ENCODE results near the gene KATNAL1. TPM values are rescaled to one million over a fixed set of nuclear protein-coding genes. Genes with fewer than 3 reads are reported as not detected.

KATNAL1 gene
- total RNA-seq, 2 donors from 2014 or later = 22.2 to 37.9 TPM

DNA sequence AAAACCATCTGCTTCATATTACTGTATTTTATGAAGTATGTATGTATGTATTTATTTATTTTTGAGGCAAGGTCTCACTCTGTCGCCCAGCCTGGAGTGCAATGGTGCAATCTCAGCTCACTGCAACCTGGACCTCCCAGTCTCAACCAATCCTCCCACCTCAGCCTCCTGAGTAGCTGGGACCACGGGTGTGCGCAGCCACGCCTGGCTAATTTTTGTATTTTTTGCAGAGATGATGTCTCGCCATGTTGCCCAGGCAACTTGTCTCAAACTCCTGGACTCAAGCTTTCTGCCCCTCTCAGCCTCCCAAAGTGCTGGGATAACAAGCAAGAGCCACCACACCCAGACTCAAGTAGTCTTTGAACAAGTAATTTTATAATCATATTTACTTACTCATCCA lies 5.5 kb downstream of the KATNAL1 start:
- no peak for DNase-seq (ENCODE audit: low spot score)
- H3K4me3 ChIP-seq = no peak overlapping the region
- TF ChIP-seq, protein P1, sequence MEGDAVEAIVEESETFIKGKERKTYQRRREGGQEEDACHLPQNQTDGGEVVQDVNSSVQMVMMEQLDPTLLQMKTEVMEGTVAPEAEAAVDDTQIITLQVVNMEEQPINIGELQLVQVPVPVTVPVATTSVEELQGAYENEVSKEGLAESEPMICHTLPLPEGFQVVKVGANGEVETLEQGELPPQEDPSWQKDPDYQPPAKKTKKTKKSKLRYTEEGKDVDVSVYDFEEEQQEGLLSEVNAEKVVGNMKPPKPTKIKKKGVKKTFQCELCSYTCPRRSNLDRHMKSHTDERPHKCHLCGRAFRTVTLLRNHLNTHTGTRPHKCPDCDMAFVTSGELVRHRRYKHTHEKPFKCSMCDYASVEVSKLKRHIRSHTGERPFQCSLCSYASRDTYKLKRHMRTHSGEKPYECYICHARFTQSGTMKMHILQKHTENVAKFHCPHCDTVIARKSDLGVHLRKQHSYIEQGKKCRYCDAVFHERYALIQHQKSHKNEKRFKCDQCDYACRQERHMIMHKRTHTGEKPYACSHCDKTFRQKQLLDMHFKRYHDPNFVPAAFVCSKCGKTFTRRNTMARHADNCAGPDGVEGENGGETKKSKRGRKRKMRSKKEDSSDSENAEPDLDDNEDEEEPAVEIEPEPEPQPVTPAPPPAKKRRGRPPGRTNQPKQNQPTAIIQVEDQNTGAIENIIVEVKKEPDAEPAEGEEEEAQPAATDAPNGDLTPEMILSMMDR (IDR thresholded peaks at IDR 0.05) = no peak
- H3K36me3 ChIP-seq = no peaks in the 10 kb centered on the region
- H3K9me3 ChIP-seq = no peaks in the 10 kb centered on the region
- H3K4me1 ChIP-seq = peaks cover 0 to 48% of the 10 kb centered on the region in 2 donors
- no peaks in the 10 kb centered on the region for H3K27me3 ChIP-seq
- no peak overlapping the region for H3K27ac ChIP-seq

DNA sequence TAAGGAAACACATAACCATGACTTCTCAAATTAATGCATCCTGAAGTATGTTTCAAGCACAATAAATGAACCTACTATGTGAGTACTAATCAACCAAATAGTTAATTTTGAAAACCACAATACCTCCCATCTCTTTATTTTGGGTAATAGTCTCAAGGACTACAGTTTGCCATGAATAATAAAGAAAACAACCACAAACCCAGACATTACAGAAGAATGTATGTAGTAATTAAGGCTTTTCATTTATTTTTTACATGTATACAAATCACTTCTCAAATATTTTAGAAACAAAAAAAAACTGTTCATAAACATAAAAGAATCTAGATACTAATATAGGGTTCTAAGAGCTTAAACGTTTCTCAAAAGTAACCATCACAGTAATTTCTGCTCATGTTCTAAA lies 6.8 kb downstream of the KATNAL1 start:
- Histone ChIP-seq H3K9me3 (no peaks in the 10 kb centered on the region), H3K4me3 (no peak overlapping the region), H3K4me1 (peaks cover 0 to 38% of the 10 kb centered on the region in 2 donors), H3K27ac (no peak overlapping the region), H3K27me3 (no peaks in the 10 kb centered on the region), H3K36me3 (no peaks in the 10 kb centered on the region)
- DNase-seq (ENCODE audit: low spot score) = no peak
- TF ChIP-seq, protein P1 (IDR thresholded peaks at IDR 0.05) = no peak

DNA sequence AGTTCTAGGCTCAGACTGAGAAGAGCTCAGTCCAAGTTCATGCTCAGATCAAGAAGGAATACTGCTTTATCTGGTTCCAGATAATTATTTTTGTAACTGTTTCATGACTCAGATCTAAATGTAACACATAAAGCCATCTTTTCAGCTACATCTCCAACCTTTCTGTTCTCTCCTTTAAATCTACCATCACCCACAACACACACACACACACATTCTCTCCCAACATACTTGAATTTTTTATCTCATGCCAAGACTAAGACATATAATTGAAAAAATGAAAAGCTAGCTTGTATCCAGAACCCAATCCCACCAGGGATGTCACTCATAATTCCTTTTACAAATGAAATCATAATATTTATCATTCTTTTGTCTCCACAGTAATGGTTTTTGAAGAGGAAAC lies 7.6 kb downstream of the KATNAL1 start:
- TF ChIP-seq, protein P1 (IDR thresholded peaks at IDR 0.05) = no peak
- Histone ChIP-seq H3K4me3 (no peak overlapping the region), H3K9me3 (no peaks in the 10 kb centered on the region), H3K27me3 (no peaks in the 10 kb centered on the region), H3K27ac (no peak overlapping the region), H3K36me3 (no peaks in the 10 kb centered on the region), H3K4me1 (peaks cover 0 to 30% of the 10 kb centered on the region in 2 donors)
- DNase-seq (ENCODE audit: low spot score) = no peak

DNA sequence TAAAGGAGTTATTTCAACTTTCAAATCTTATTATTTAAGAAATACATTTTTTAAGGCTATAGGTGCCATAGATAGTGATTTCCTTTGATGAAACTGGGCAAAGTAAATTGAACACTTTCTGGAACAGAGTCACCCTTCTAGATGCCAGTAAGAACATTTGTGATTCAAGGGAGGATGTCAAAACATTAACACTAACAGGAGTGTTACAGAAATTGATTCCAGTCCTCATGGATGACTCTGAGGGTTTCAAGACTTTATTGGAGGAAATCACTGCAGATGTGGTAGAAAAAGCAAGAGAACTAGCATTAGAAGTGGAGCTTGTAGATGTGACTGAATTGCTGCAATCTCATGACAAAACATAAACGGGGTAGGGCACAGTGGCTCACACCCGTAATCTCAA lies 12.2 kb downstream of the KATNAL1 start:
- no peak for DNase-seq (ENCODE audit: low spot score)
- H3K4me3 ChIP-seq = no peak overlapping the region
- H3K27me3 ChIP-seq = no peaks in the 10 kb centered on the region
- TF ChIP-seq, protein P1 (IDR thresholded peaks at IDR 0.05) = no peak
- no peak overlapping the region for H3K27ac ChIP-seq
- no peaks in the 10 kb centered on the region for H3K9me3 ChIP-seq
- H3K4me1 ChIP-seq = peaks cover 0 to 7% of the 10 kb centered on the region in 2 donors
- H3K36me3 ChIP-seq = no peaks in the 10 kb centered on the region

DNA sequence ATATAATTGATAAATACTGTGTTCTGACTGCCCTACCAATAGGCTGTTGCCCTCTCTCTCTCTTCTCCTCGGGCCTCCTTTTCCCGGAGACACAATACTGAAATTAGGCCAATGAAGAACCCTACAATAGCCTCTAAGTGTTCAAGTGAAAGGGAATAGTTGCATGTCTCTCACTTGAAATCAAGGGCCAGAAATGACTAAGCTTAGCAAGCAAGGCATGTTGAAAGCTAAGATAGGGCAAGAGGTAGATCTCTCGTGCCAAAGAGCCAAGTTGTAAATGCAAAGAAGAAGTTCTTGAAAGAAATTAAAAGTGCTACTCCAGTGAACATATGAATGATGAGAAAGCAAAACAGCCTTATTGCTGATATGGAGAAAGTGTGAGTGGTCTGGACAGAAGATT lies 13.3 kb downstream of the KATNAL1 start:
- DNase-seq (ENCODE audit: low spot score) = no peak
- H3K27ac ChIP-seq = no peak overlapping the region
- TF ChIP-seq, protein P1 (IDR thresholded peaks at IDR 0.05) = no peak

DNA sequence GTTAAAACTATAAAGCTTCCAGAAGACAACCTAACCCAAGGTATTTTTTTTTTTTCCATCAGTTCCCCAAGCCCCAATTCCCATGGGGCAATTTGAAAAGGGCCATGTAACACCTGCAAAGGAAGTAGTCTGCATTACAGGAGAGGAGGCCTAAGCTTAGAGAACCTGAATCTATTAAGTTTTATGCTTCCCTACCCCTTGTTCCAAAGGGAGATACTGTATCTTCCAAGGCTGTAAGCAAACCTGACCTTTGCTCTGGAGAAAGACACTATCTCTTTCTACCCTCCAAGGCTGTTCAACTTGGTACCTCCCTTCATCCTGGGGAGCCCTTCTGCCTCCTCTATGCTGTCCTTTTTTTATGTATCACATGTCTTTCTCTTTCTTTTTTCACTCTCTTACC lies 15.0 kb downstream of the KATNAL1 start:
- Histone ChIP-seq H3K4me3 (no peak overlapping the region), H3K9me3 (no peaks in the 10 kb centered on the region), H3K27me3 (no peaks in the 10 kb centered on the region), H3K36me3 (no peaks in the 10 kb centered on the region), H3K4me1 (peaks cover 0 to 9% of the 10 kb centered on the region in 2 donors), H3K27ac (no peak overlapping the region)
- TF ChIP-seq, protein P1 (IDR thresholded peaks at IDR 0.05) = no peak
- no peak for DNase-seq (ENCODE audit: low spot score)

More for the DNA sequence above, 13.3 kb downstream of the KATNAL1 start:
- Histone ChIP-seq H3K4me3 (no peak overlapping the region), H3K4me1 (peaks cover 0 to 9% of the 10 kb centered on the region in 2 donors), H3K27me3 (no peaks in the 10 kb centered on the region), H3K36me3 (no peaks in the 10 kb centered on the region), H3K9me3 (no peaks in the 10 kb centered on the region)

Data from right atrium auricular region (tissue), 2 donors.